Measurements from ENCODE around the gene MVB12B. TPM values are rescaled to one million over a fixed set of nuclear protein-coding genes. Genes with fewer than 3 reads are reported as not detected.

The MVB12B gene
- total and polyA plus RNA-seq, 2 of the 4 experiments (the other 2 are of a cell fraction) = 2.0 to 4.0 TPM

DNA sequence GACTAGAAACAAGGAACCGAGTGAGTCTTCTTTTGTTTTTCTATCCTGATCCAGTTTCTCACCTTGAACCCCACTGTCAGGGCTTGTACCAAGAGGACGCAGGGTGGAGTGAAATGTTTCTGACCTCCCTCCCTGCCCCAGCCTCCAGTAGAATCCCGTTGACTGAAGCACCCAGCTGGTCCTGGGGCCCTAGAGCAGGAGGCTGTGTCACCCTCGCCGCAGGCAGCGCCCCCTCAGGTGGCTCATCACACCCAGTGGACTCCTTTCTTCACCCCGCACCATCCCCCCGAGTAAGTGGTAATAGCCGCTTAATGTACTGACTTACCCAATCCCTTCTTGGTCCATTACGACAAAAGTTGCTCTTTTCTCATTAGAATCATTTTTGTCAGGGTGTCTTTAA, 53.8 kb downstream of the MVB12B start:
- intact Hi-C loops (cut with micrococcal nuclease) (no loop called here), in situ Hi-C loops (cut with MboI; ENCODE audit: low sequenced_read_pairs) (no loop called here), dilution Hi-C loops (cut with HindIII; ENCODE audit: low sequenced_read_pairs, unreplicated experiment) (no loop called here)
- Histone ChIP-seq H3K4me3 (ENCODE audit: insufficient read depth, low read depth, low read length) (no peak overlapping the region), H3K9me3 (ENCODE audit: control insufficient read depth, insufficient read depth, low read length) (no peaks in the 10 kb centered on the region), H3K27me3 (ENCODE audit: control insufficient read depth, insufficient read depth, low read length) (no peaks in the 10 kb centered on the region), H2BK120ac (ENCODE audit: low read depth, low read length) (no peak overlapping the region), H4K20me1 (ENCODE audit: insufficient read depth, low read length) (no peaks in the 10 kb centered on the region), H3K23ac (ENCODE audit: low read depth, low read length) (no peak overlapping the region), H3K18ac (ENCODE audit: low read depth, low read length) (no peak overlapping the region), H3K14ac (replicated peaks; ENCODE audit: low read depth, low read length) (no peak overlapping the region), H4K8ac (ENCODE audit: low read depth in 2 of 2, low read length in 2 of 2) (no peak overlapping the region), H3K27ac (ENCODE audit: insufficient read depth, low read length) (no peak overlapping the region), H3K4me1 (ENCODE audit: control insufficient read depth, insufficient read depth, low read length) (peaks cover 6% of the 10 kb centered on the region), H4K91ac (ENCODE audit: insufficient read depth, low read depth, low read length) (no peak overlapping the region), H3K9ac (ENCODE audit: low read depth, low read length) (no peak overlapping the region), H2BK15ac (ENCODE audit: low read depth, low read length) (no peak overlapping the region), H2AFZ (replicated peaks; ENCODE audit: low read length, poor library complexity) (no peak overlapping the region), H2AK5ac (ENCODE audit: low read depth, low read length) (no peak overlapping the region), H2BK5ac (ENCODE audit: low read depth, low read length, poor library complexity, severe bottlenecking) (no peak overlapping the region), H2AK9ac (replicated peaks; ENCODE audit: low read depth, low read length, poor library complexity) (no peak overlapping the region), H3K9me1 (ENCODE audit: insufficient read depth, low read length) (no peaks in the 10 kb centered on the region; the same call in 1 of the 2 replicates), H4K5ac (ENCODE audit: low read depth, low read length) (no peak overlapping the region), H3K79me1 (ENCODE audit: low read depth in 1 of 2, low read length in 2 of 2) (0 out of 4 replicates have a peak, but pooled peaks cover 0 to 8% of the 10 kb centered on the region in 2 experiments), H3K56ac (ENCODE audit: extremely low read depth, insufficient read depth, low read length) (no peak overlapping the region), H2BK20ac (ENCODE audit: low read depth, low read length) (no peak overlapping the region), H3K4me2 (ENCODE audit: low read depth, low read length) (no peak overlapping the region), H3K36me3 (ENCODE audit: control insufficient read depth, insufficient read depth, low read length) (no peaks in the 10 kb centered on the region), H3K4ac (ENCODE audit: low read depth, low read length) (no peak overlapping the region)
- no peak for DNase-seq
- POLR2A ChIA-PET (ENCODE audit: unreplicated experiment) = no interaction called here
- WGBS, 2 experiments (ENCODE audit: extremely low coverage in 2 of 2, insufficient read length in 1 of 2) = no CpG with 5 or more reads among the region's 10 CpGs
- BruUV-seq (replicated peaks) = no TSS peak
- CTCF ChIA-PET = no interaction called here
- ATAC-seq (ENCODE audit: low read depth) = no peak
- TF ChIP-seq, protein P1, sequence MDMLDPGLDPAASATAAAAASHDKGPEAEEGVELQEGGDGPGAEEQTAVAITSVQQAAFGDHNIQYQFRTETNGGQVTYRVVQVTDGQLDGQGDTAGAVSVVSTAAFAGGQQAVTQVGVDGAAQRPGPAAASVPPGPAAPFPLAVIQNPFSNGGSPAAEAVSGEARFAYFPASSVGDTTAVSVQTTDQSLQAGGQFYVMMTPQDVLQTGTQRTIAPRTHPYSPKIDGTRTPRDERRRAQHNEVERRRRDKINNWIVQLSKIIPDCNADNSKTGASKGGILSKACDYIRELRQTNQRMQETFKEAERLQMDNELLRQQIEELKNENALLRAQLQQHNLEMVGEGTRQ (IDR thresholded peaks at IDR 0.05; ENCODE audit: low read depth, low read length) = no peak
- TF ChIP-seq RAD21 (IDR thresholded peaks at IDR 0.05; ENCODE audit: low read length) = no peak
- TF ChIP-seq, protein P2, sequence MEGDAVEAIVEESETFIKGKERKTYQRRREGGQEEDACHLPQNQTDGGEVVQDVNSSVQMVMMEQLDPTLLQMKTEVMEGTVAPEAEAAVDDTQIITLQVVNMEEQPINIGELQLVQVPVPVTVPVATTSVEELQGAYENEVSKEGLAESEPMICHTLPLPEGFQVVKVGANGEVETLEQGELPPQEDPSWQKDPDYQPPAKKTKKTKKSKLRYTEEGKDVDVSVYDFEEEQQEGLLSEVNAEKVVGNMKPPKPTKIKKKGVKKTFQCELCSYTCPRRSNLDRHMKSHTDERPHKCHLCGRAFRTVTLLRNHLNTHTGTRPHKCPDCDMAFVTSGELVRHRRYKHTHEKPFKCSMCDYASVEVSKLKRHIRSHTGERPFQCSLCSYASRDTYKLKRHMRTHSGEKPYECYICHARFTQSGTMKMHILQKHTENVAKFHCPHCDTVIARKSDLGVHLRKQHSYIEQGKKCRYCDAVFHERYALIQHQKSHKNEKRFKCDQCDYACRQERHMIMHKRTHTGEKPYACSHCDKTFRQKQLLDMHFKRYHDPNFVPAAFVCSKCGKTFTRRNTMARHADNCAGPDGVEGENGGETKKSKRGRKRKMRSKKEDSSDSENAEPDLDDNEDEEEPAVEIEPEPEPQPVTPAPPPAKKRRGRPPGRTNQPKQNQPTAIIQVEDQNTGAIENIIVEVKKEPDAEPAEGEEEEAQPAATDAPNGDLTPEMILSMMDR (conservative IDR thresholded peaks at IDR 0.05; ENCODE audit: low read depth, low read length) = no peak
- no peak for TF ChIP-seq RFX5 (IDR thresholded peaks at IDR 0.05; ENCODE audit: low read depth, low read length)
- no peak for TF ChIP-seq CEBPB (IDR thresholded peaks at IDR 0.05; ENCODE audit: low read depth, low read length)
- TF ChIP-seq BHLHE40 (IDR thresholded peaks at IDR 0.05; ENCODE audit: low read depth, low read length) = no peak
